Erythroblast (primary cell): Measurements from ENCODE around the gene FNDC3B.

ENCODE experiments used
- GATA1 ChIP-seq: IDR thresholded peaks from 2 replicates; pipeline ENCODE4 v1.6.1; 2011; ENCODE audit warnings: low read depth, mild to moderate bottlenecking, control low read depth, low read length, moderate library complexity
- POLR2A ChIP-seq: IDR thresholded peaks from 2 replicates; pipeline ENCODE4 v1.6.1; 2011; ENCODE audit warnings: mild to moderate bottlenecking, low read length

DNA sequence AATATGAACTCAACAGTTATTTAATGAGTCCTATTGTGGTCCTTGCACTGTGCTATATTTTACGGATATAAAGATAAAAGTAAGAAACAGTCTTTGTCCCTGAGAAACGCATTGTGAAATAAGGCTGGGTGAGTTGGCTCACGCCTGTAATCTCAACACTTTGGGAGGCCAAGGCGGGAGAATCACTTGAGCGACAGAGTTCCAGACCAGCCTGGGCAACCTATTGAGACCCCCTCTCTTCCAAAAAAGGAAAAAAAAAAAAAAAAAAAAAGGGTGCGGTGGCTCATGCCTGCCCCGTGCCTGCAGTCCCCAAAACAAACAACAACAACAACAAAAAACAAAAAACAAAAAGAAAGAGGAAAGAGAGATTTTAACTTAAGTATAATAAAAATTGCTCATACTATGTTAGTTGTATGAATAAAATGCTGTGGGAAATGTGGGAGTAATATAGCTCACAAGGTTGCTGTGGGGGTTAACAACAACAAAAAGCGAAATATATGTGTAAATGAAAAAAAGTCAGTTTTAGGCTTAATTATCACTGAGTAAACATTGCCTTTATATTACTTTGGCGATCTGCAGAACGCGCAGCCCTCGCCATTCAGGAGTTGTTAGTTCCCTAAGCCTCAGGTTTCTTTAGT is 461 bp upstream of the FNDC3B start:
- TF ChIP-seq POLR2A, result no peak
- no peak for TF ChIP-seq GATA1
